RWPE1 (cell line): ENCODE measurements around the gene MAPK4.
"Not testable (repeated sequence)": the region's sequence is repeated elsewhere in the genome, so short reads cannot be mapped to it uniquely, and the experiment has no call there.

ENCODE experiments used
- CTCF ChIA-PET: fragments of 350-600 bp; sonication (Branson Sonifier 250); formaldehyde crosslinking; extraction: SDS; loops from one replicate; lab custom pipeline; 2021; lab: Yijun Ruan, JAX
- POLR2A ChIA-PET: fragments of 400-600 bp; formaldehyde crosslinking; extraction: SDS; loops from one replicate; lab custom pipeline; 2020; ENCODE audit warnings: antibody characterized with exemption; ENCODE audit not compliant: low non-redundant PET; lab: Yijun Ruan, JAX
- DNase-seq: peaks from one replicate; pipeline ENCODE4 v3.0.0; 2012; ENCODE audit warnings: low spot score
- H3K27ac ChIP-seq: fragments of 450-650 bp; 2 replicates; pipeline ENCODE4 v1.5.1; 2017
- CTCF ChIP-seq: fragments of 450-650 bp; conservative IDR thresholded peaks from 2 replicates; pipeline ENCODE4 v1.5.1; 2017; ENCODE audit warnings: low read depth, mild to moderate bottlenecking

MAPK4 gene

DNA sequence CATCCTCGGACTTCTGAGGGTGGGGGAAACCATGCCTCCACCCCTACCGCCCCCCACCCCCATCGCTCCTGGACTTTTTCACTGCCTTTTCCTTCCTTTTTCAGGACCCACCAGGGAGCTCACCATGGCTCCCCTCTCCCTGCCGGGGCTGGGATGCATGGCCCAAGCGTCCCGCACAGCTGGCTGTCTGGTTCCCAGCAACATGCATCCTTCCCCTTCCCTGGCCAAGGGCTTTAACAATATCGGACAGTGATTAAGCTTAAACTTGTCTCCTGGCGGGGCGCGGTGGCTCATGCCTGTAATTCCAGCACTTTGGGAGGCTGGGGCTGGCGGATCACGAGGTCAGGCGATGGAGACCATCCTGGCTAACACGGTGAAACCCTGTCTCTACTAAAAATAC lies 215.8 kb downstream of the MAPK4 start:
- POLR2A ChIA-PET: no interaction called here
- H3K27ac ChIP-seq: no peak overlapping the region
- DNase-seq: no peak
- TF ChIP-seq CTCF: no peak
- CTCF ChIA-PET: no interaction called here

DNA sequence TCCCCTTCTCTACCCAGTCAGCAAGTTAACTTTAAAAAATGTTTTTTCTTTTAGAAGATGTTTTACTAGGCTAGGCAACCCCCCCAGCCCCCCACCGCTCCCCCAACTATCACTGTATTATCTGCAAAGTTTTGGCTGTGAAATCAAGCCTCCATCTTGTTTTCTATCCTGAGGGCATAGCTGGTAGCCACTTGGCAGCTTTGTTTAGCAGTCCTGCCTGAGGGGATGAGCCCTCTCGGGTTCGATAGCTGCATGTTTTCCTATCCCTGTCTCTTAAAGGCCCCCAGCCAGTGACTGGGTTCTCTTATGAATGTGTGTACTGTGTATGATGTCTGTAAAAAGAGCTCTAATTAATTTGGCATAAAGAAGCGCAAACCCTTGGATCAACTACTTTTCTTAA lies 216.5 kb downstream of the MAPK4 start:
- DNase-seq: no peak
- no peak overlapping the region for H3K27ac ChIP-seq
- POLR2A ChIA-PET: no interaction called here
- CTCF ChIA-PET: interaction anchor here (0.7 kb wide), 1 partner anchor 17 kb away, joined by 4 read pairs; no protein-coding TSS in a partner anchor
- no peak for TF ChIP-seq CTCF

DNA sequence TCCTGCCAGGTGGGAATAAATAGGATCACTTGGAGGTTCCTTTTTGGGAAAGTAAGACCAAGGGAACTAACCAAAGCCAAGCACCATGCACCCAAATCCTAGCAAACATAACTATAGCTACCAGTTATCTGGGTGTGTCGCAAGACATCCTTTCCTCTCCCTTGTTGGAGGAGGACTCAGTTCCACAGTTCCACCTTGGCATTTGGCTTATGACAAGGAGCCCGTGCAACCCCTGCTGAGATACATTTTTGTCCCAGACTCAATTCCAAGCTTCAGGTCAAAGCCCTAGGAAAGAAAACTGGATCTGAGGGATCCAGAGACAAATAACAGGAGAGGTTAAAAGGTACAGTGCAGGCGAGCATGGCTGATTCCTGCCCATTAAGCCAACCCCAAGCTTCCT lies 219.1 kb downstream of the MAPK4 start:
- H3K27ac ChIP-seq, CTCF ChIA-PET, DNase-seq, POLR2A ChIA-PET: not testable (repeated sequence)
